ENCODE data around the gene CNTNAP2.

DNA sequence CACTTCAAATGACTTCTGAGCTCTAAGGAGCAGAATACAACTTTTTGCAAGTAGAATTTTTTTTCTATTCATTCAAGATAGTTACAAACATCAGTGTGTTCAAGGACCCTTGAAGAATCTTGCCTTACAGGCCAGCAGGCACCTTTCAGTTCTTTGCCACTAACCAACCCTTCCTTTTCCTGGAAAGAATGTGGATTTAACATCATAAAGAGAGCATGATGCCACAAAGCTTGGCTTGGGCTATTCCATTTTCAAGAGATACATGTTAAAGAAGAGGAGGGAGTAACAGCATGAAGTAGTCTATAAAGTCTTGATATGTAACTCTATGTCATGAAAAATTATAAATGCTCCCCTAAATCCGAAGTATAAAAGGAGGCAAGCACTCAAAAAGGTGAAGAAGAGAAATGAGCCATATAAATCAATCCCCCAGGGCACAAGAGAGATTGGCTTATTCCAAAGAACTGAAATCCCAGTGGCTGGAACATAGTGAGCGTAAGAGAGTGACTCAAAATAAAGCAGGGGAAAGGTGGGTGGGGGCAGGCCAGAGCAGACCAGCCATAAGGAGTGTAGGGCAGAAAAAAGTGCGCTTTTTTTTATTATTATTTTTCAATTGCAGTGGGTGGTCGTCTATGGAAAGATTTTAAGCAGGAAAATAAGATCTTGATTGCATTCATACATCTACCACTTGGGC lies 1448.3 kb downstream of the CNTNAP2 start:
- TF ChIP-seq, protein P1, sequence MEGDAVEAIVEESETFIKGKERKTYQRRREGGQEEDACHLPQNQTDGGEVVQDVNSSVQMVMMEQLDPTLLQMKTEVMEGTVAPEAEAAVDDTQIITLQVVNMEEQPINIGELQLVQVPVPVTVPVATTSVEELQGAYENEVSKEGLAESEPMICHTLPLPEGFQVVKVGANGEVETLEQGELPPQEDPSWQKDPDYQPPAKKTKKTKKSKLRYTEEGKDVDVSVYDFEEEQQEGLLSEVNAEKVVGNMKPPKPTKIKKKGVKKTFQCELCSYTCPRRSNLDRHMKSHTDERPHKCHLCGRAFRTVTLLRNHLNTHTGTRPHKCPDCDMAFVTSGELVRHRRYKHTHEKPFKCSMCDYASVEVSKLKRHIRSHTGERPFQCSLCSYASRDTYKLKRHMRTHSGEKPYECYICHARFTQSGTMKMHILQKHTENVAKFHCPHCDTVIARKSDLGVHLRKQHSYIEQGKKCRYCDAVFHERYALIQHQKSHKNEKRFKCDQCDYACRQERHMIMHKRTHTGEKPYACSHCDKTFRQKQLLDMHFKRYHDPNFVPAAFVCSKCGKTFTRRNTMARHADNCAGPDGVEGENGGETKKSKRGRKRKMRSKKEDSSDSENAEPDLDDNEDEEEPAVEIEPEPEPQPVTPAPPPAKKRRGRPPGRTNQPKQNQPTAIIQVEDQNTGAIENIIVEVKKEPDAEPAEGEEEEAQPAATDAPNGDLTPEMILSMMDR (conservative IDR thresholded peaks at IDR 0.05; ENCODE audit: low read depth, low read length), result no peak
- no peak for TF ChIP-seq EZH2 (IDR thresholded peaks at IDR 0.05; ENCODE audit: borderline replicate concordance, low read depth, low read length, poor library complexity, severe bottlenecking)
